HEK293T (cell line): Measurements from ENCODE around the gene FBP1.

ENCODE experiments used
- CTBP1 ChIP-seq: fragments of 450-650 bp; IDR thresholded peaks from 2 replicates; pipeline ENCODE4 v1.6.1; 2016; ENCODE audit warnings: borderline replicate concordance
- ELF4 ChIP-seq: fragments of 450-650 bp; IDR thresholded peaks from 2 replicates; pipeline ENCODE4 v1.6.1; 2017; ENCODE audit warnings: antibody characterized with exemption
- FOXM1 ChIP-seq: fragments of 450-650 bp; IDR thresholded peaks from 2 replicates; pipeline ENCODE4 v1.6.1; 2017; ENCODE audit warnings: mild to moderate bottlenecking, borderline replicate concordance
- HDGF ChIP-seq: fragments of 450-650 bp; IDR thresholded peaks from 2 replicates; pipeline ENCODE4 v1.6.1; 2017; ENCODE audit warnings: antibody characterized with exemption, borderline replicate concordance
- L3MBTL2 ChIP-seq: fragments of 450-650 bp; conservative IDR thresholded peaks from 2 replicates; pipeline ENCODE4 v1.6.1; 2016; ENCODE audit warnings: mild to moderate bottlenecking
- SP1 ChIP-seq: fragments of 450-650 bp; IDR thresholded peaks from 2 replicates; pipeline ENCODE4 v1.6.1; 2017
- SUZ12 ChIP-seq: fragments of 450-650 bp; IDR thresholded peaks from 2 replicates; pipeline ENCODE4 v1.6.1; 2016; ENCODE audit warnings: mild to moderate bottlenecking

GRCh38 chr9:94577571-94577970 lies 61.7 kb downstream of the FBP1 start:
- TF ChIP-seq HDGF (no peak), SP1 (no peak), CTBP1 (no peak), ELF4 (no peak), L3MBTL2 (no peak), FOXM1 (no peak), SUZ12 (no peak)
